Hindlimb muscle (tissue), 1 donor: ENCODE data around the gene TMEM82. TPM values are rescaled to one million over a fixed set of nuclear protein-coding genes. Genes with fewer than 3 reads are reported as not detected.

ENCODE experiments used
- DNase-seq: peaks from one replicate; pipeline ENCODE4 v3.0.0-alpha.2; 2013
- polyA plus RNA-seq: library from polyadenylated mRNA; unstranded; fragments of 120-200 nt; gene quantifications from one replicate; pipeline ENCODE4 v1.2.1, GENCODE V29; 2013; ENCODE audit not compliant: insufficient read length

TMEM82 gene
- polyA plus RNA-seq, 1 donor = not detected

GRCh38 chr1:15788624-15789301 lies 46.5 kb downstream of the TMEM82 start:
- DNase-seq = no peak

GRCh38 chr1:15796086-15796462 lies 53.8 kb downstream of the TMEM82 start:
- no peak for DNase-seq

Other genes with a start within 250 kb of the TMEM82 start
- gene CASP9, start 218.3 kb upstream of the TMEM82 start, polyA plus RNA-seq = 21.9 TPM
- gene DNAJC16, start 215.7 kb upstream of the TMEM82 start, polyA plus RNA-seq = 16.3 TPM
- 3.4 TPM for gene AGMAT, start 157.4 kb upstream of the TMEM82 start, polyA plus RNA-seq
- 24.3 TPM for gene DDI2, start 125.0 kb upstream of the TMEM82 start, polyA plus RNA-seq
- 58.9 TPM for gene PLEKHM2, start 58.2 kb upstream of the TMEM82 start, polyA plus RNA-seq
- gene SLC25A34, start 6.2 kb upstream of the TMEM82 start, polyA plus RNA-seq = 7.2 TPM
- gene FBLIM1, start 16.3 kb downstream of the TMEM82 start, polyA plus RNA-seq = 30.5 TPM
- 1.6 TPM for gene UQCRHL, start 65.2 kb downstream of the TMEM82 start, polyA plus RNA-seq
- 38.3 TPM for gene SPEN, start 105.2 kb downstream of the TMEM82 start, polyA plus RNA-seq
- 24.5 TPM for gene ZBTB17, start 233.6 kb downstream of the TMEM82 start, polyA plus RNA-seq